SIG-M5 treated with dmso at 0.1 percent for 504 hours (cell line): ENCODE measurements around the gene HRH3.
A peak's percentile ranks its signal among the peaks of the same experiment; 100 is the strongest.

Experiments used
- DNase-seq: peaks from one replicate; lab custom pipeline; 2025; ENCODE audit not compliant: unreplicated experiment; lab: John Stamatoyannopoulos, UW

The HRH3 gene

DNA sequence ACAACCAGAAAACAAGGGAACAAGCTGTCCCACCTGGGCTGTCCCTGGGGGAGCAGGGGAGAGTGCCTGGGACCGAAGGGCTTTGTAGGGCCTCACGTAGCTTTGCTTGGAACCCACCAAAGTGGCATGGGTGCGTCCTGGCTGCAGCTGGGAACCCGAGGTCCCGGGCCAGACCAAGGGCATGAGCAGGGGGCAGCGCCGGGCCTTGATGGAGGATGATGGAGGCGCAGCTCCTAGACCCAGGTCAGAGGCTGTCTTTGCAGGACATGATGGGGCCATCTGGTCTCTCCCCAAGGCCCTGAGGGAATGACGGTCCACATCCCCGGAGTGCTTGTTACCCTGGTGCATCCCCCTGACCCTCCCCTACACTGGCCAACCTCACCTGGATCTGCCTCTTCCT, 10.6 kb upstream of the HRH3 start:
- DNase-seq = no peak

DNA sequence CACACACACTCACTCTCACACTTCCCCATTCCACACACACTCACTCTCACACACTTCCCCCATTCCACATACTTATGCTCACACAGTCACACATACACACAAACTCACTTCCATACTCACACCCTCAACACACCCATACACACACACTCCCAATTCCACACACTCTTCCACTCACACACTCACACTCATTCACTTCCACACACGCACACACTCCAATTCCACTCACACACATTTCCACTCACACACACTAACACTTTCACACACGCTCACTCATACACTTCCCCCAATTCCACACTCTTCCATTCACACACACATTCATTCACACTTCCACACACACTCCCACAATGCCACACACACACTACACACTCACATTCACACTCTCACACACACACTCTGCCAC, 10.2 kb upstream of the HRH3 start:
- no peak for DNase-seq

DNA sequence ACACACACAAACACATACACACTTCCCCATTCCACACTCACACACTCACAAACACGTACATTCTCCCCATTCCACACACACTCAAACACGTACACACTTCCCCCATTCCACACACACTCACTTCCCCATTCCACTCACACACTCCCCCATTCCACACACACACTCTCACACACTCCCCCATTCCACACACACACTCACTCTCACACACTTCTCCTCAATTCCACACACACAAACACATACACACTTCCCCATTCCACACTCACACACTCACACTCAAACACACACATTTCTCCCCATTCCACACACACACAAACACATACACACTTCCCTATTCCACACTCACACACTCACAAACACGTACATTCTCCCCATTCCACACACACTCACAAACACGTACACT, 9.6 kb upstream of the HRH3 start:
- no peak for DNase-seq

DNA sequence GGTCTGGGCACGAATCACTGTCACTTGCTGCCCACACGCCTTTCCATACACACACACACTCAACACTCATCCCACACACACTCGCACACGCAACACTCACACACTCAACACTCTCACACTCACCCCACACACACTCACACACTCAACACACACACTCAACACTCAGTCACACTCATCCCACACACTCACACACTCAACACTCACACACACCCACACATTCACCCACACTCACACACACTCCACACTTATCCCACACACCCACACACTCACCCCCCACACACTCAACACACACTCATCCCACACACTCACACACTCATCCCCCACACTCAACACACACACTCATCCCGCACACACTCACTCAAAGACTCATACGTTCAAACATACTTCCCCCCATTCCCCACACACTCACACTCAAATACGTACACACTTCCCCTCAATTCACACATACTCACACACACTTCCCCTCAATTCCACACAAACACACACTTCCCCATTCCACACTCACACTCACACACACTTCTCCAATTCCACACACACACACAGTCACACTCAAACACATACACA, 9.0 kb upstream of the HRH3 start:
- DNase-seq = no peak

DNA sequence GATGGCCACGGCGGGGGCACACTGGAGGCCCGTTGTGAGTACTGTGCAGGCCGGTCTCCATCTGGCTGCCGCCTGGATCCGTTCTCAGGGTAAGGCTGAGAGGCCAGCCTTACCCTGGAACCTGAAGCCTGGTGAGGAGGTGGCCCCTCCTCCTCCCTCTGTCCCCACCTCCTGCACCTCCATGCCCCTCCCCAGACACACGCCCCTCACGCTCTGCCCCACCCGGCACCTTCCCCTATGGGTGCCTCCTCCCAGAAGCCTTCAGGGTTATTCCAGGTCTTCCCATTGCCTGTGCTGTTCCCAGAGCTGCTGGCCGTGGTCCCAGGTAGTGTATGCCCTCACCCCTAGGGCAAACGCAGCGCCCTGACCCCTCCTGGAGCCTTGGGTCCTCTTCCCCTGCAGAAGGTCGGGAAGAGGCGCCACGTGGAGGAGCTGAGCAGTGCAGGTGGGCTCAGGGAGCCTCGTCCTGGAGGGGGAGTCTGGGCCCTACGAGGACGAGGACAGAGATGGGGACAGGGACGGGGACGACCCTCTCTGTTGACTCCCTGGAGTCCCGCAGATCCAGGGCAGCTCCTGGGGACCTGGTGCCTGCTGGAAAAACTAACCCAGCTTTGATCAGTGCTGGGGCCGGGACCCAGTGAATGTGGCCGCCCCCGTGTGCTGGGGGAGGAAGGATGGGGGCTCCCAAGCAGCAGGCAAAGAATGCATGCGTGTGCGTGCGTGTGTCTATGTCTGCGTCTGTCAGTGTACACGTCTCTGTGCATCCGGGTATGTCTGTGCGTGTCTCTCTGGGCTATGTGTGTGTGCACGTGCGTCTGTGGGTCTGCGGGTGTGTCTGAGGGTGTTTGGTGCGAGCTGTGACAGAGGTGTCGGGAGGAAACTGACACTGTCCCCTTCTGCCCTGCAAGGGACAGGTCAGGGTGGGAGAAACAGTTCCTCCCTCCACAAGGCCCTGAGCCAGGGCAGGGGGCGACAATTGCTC, 8.2 kb upstream of the HRH3 start:
- no peak for DNase-seq

DNA sequence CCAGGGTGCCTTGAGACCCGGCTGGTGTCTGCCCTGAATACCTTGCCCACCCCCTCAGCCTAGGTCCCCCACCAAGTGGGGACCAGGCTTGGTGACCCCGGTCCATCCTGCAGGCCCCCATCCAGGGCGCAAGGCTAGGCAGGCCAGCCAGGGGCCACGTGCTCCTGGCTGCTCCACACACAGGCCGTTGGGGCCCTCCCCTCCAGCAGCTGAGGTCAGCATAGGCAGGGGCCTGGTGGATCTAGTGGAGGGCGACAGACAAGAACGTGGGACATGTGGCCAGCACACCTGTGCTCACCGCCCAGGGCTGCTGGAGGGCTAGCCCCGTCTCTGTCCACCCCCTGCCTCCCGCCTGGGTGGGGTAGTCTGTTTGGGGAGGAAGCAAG, 7.5 kb upstream of the HRH3 start:
- DNase-seq = no peak

DNA sequence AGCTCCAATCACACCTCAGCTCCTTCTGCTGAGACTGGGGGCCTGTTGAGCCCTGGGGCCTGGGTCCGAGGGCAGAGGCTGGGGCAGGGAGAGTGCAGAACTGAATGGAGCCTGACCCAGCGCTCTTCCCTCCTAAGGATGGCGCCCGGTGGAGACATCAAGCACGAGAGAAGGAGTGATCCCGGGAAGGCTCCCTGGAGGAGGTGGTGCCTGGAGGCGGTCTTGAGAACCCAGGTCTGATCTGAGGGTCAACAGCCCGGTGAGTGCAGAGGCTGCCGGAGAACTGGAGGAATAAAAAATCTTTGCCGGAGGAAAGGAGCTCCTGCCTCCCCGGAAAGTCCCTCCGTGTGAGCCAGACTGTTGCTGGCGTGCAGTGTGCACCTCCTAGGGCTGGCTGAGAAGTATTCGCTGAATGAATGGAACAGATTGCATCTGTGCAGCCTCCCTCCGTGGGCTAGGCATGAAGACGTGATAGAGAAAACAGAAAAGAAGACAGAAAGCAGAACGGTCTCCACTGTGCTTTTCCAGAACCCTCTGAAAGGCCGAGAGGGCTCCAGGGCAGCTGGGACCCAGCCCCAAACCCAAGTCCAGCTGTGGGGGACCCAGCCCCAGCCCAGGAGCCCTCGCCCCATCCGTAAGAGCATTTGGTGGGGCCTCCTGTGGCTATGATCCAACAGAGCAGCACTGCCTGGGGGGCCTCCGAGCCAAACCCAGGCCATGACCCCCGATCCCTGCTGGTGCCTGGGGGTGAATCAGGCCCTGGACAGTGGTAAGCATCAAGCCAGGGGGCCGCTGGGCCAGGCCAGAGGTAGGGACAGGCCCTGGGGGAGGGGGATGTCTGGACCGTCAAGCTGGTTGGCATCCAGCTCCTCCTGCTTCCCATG, 6.9 kb upstream of the HRH3 start:
- no peak for DNase-seq

DNA sequence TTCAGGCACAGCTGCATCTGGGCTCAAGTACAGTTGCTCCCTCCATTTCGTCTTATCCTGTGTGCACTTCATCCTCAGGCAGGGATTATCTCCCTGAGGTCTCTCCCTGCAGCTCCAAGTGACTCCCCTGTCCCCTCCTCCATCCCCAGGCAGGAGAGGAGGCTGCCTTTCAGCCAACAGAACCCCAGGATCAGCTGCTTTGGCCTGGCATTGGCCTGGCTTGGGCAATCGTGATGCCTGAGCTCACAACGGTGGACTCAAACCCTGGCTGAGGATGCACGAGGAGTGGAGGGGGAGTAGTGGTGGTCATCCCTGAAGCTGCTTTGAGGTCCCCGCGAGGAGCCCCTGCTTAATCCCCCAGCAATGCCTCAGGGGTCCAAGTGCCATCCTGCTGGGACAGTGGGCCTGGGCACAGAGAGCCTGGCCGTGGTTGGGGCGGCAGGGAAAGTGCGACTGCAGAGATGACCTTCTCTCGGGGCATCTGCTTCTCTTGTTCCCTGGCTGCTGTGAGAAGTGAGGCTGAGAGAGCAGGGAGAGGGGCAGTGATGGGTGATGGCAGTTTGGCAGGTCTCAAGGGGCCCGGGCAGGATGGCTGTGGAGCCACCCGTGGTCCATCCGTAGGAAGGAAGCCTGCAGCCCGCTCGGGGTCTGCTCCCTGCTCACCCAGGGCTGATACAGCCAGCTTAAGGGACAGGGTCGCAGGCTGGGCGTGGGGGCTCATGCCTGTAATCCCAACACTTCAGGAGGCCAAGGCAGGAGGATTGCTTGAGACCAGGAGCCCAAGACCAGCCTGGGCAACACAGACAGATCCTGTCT, 6.0 kb upstream of the HRH3 start:
- no peak for DNase-seq

DNA sequence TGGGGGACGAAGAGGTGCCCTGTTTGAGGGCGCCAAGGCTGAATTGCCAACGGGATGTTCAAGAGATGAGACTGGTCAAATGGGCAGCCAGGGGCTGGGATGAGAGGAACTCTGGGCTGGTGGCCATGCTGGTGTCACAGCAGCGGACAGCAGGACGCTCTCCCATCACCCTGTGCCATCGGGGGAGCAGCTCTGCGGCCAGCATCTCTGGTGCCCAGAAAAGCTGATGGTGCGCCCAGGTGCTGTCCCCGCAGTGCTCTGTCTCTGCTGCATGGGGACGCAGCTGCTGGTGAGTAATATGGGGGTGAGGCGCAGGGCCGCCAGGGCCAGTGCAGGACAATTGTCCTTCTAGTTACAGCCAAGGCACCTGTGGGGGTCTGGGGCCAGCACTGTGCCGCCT, 4.9 kb upstream of the HRH3 start:
- DNase-seq = no peak

DNA sequence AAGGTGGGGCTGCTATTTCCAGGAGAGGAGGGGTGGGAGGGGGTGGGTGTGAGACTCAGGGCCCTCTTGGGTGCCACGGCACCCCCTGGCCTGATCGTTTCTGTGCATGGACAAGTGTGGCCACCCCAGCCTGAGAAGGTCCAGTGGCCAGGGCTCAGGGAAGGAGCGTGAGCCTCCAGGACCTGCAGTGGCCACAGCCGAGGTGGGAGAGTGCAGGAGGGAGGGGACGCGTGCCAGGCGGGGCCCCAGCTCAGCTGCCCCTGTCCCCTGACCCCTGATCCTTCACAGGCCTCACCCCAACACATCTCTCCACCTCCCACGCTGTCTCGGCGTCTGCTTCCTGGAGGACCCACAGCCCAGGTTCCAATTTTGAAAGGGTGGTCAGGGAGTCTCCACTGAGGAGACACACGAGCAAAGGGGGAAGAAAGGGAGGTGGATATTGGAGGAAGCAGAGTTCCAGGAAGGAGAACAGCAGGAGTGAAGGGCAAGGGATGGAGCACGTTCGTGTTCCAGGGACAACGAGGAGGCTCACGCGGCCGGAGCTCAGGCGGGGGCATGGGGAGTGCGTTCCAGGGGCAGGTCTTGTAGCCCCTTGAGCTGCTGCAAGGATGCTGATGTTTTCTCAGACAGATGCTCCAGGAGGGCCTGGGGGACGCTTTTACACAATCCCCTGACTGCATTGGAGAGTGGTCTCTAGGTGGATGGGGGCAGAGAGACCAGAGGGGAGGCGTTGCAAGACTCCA, 4.2 kb upstream of the HRH3 start:
- no peak for DNase-seq

DNA sequence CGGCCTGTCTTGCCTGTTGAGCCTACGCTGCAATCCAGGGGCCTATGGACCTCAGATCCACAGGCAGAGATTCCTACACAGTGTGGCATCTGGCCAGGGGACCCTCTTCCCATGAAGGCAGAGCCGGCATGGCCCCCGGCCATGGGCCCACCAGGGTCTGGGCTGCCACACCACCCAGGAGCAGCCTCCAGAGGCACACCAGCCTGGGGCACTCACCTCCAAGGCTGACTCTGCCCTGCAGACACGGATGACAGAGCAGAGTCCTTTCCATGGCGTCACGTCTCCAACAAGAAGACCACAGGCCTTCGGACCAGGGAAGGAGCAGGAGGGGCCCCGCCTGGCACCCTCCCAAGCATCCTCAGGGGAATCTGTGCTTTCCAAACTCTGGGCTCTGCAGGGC, 3.5 kb upstream of the HRH3 start:
- no peak for DNase-seq

DNA sequence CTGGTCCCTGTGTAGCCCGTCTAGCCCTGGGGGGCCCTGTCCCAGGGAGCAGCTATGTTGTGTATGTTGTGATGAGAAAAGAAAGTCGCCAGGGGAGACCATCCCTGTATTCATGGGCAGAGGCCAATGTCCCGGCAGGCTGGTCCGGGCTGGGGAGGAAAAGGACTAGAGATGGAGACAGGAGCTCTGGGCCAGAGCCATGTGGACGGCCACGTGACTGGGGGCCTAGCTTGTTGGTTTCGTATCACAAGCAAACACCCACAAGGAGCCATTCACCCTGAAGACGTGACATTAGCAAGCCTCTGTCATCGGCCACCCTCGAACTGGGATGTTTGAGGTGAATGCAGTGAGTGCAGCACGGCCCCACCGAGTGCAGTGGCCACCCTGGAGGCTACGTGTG, 2.9 kb upstream of the HRH3 start:
- DNase-seq = no peak

DNA sequence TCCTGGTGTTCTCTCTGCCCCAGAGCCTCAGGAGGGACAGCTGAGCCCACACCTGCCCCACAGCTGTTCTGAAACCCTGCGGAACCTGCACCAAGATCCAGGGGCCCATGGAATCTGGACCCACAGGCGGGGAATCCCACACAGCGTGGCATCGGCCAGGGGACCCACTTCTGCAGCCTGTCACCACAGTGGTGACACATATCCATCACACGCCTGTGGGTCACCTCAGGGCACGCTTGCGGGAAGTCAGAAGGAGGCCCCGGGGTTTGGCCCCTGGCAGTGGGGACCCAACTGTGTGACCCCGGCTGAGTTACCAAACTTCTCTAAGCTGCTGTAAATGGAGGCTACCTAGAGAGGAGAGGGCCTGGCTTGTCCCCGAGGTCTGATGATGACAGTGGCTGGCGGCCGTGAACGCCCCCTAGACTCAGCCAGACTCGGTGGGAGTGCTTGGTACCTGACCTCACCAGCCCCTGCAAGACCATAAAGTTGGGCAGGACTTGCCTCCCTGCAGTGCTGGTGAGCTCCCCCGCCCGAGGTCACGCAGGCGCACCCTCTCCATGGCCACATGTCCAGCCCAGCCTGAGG, 2.3 kb upstream of the HRH3 start:
- DNase-seq = no peak

DNA sequence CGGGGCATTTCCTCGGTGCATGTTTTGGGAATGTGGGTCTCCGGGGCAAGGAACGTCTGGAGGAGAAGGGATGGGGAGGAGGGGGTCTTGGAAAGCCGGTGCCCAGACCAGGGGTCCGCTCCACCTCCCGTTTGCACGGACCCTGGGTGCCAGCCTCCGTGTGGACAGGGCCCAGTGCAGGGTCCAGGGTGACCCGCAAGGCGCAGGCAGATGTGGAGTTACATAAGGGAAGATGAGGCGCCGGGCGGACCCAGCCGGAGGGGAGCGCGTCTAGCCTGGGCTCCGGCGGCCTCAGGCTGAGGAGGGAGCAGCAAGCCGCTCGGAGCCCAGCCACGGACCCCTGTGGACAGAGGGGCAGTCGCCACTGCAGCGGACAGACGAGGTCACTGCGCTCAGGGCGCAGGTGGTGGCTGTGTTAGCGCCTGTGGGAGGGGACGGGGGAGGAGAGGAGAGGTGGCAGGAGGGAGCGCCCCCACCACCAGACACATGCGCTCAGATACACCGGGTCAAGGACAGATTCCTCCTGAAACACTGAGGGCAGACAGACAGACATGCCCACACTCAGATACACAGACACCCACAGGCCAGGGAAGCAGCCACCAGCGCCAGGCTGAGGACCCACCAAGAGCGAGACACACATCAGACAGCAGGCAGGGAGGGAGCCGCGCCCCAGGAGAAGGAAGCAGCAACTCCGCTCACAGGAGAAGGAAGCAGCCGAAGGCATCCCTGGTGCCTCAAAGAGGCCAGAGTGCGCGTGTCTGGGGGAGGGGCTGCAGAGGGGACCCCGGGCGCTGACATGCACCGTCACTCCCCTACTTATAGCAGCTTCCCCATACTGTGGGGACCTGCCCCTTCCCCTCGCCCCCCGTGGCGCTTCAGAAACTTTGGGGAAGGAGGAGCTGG, 839 bp upstream of the HRH3 start:
- DNase-seq = peak; percentile 61

DNA sequence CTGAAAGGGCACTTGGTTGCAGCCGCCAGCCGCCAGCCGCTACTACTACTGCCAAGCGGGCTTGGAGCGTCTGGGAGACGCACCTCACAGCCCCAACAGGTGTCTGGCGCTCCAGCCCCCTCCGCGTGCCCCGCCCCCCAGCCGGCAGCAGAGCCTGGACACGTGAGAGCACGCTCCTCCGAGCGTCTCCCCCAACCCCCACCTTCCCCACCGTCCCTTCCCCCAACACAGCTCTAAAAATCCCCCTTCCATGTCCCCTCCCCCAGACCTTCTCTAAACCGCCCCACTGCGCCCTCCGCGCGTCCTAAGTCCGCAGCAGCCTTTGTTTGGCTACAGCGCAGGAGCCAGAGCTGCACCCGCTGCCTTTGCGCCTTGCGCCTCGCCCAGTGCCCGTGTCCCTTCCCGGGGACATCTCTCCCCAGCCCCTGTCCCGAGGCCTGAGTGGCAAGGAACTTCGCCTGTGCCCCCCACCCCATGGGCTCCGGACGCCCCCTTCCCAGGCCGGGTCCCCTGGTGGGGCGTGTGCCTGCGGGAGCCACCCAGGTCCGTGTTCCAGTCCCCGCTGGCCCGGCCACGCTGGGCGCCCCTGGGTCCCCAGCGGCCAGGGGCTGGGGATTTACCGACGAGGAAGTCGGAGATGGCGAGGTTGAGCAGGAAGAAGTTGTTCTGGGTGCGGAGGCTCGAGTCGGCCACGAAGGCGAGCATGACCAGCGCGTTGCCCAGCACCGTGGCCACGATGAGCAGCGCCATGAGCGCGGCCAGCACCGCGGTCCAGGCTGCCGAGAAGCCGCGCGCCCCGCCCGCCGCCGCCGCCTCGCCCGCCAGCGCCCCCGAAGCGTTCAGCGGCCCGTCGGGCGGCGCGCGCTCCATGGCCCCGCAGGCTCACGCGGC, 732 bp downstream of the HRH3 start:
- no peak for DNase-seq

DNA sequence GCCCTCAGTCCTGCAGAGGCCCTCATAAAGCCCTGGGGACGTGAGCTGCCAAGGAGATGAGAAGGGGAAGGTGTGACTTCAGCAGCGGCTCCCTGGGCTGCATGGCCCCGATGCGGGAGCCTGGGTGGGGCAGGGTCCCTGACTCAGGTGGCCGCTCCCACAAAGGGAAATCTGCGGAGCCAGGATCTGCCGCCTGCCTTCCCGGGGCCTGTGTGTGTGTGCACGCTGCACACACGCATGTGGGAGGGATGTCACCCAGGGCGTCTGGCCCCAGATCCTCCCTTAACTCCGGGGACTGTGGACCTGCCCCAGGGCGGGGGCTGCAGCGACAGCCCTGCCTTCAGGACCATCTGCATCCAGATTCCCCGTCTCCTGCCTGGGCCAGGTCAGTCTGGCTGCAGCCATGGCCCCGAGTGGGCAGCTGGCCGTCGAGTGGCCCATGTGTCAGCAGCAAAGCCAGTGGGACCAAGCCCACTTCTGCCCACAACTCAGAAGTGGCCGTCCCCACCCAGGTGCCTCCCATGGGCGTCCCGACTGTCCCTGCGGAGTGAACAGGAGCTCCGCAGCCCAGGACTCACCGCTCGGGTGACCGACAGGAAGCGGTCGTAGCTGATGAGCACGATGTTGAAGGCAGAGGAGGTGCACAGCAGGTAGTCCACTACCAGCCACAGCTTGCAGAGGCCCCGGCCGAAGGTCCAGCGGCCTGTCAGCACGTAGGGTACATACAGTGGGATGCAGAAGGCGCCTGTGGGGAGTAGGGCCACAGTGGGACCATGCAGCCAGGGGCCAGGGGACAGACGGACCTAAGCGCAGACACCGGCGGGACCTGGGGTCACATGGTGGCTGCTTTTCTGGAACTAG, 1.9 kb downstream of the HRH3 start:
- no peak for DNase-seq
